Thymus (tissue), 11 donors: ENCODE data around the gene PRKCZ. TPM values are rescaled to one million over a fixed set of nuclear protein-coding genes. Genes with fewer than 3 reads are reported as not detected.

Source experiments
- DNase-seq, 9 donors: peaks; one replicate each; pipeline ENCODE4 v3.0.0-alpha.2; 2013; ENCODE audit warnings: low spot score in 9 of 9, low read depth in 6 of 9, missing footprints in 1 of 9
- H3K27ac ChIP-seq, 2 donors: one replicate each; pipeline ENCODE4 v1.5.1; 2013; ENCODE audit warnings: control low read depth in 1 of 2, low read depth in 1 of 2, low read length in 1 of 2, mild to moderate bottlenecking in 1 of 2, moderate library complexity in 1 of 2
- H3K27me3 ChIP-seq, 2 donors: one replicate each; pipeline ENCODE4 v1.5.1; 2013; ENCODE audit warnings: low read length in 1 of 2; ENCODE audit not compliant: control insufficient read depth in 2 of 2, insufficient read depth in 1 of 2
- H3K36me3 ChIP-seq, 2 donors: one replicate each; pipeline ENCODE4 v1.5.1; 2013; ENCODE audit warnings: low read length in 1 of 2, mild to moderate bottlenecking in 1 of 2, moderate library complexity in 1 of 2; ENCODE audit not compliant: control insufficient read depth in 2 of 2, insufficient read depth in 2 of 2
- H3K4me1 ChIP-seq, 2 donors: one replicate each; pipeline ENCODE4 v1.5.1; 2013; ENCODE audit warnings: low read length in 2 of 2; ENCODE audit not compliant: control insufficient read depth in 2 of 2, insufficient read depth in 2 of 2
- H3K4me3 ChIP-seq, 2 donors: one replicate each; pipeline ENCODE4 v1.5.1; 2013; ENCODE audit warnings: low read length in 2 of 2, control low read depth in 1 of 2, mild to moderate bottlenecking in 1 of 2
- H3K9me3 ChIP-seq, 2 donors: one replicate each; pipeline ENCODE4 v1.5.1; 2013; ENCODE audit warnings: low read length in 1 of 2, mild to moderate bottlenecking in 1 of 2; ENCODE audit not compliant: control insufficient read depth in 2 of 2, insufficient read depth in 1 of 2
- WGBS: extraction: QIAGEN DNeasy Blood & Tissue Kit; methylation state at CpG from one replicate; pipeline ENCODE4 v1.1.7; 2013; 5-methylcytosine and 5-hydroxymethylcytosine counted together
- polyA plus RNA-seq: library from polyadenylated mRNA; stranded (reverse); fragments of 200-250 nt; gene quantifications from one replicate; pipeline ENCODE4 v1.2.3, GENCODE V29; 2013
- total RNA-seq: library from RNA; stranded (reverse); fragments of 120-200 nt; gene quantifications from one replicate; pipeline ENCODE4 v1.2.4, GENCODE V29; 2013
- donor health status: healthy.

Gene PRKCZ
- total and polyA plus RNA-seq, 2 donors, result 7.6 to 30.6 TPM

GRCh38 chr1:2067981-2068380, 17.8 kb downstream of the PRKCZ start:
- WGBS, result 97% methylated on average over 17 of the region's 17 CpGs
- Histone ChIP-seq H3K27me3 (no peaks in the 10 kb centered on the region), H3K36me3 (peaks cover 0 to 2% of the 10 kb centered on the region in 2 donors), H3K9me3 (no peaks in the 10 kb centered on the region), H3K4me3 (no peak overlapping the region), H3K27ac (no peak overlapping the region), H3K4me1 (no peaks in the 10 kb centered on the region)
- DNase-seq, result no peak

- H3K9me3 ChIP-seq, result no peaks in the 10 kb centered on the region
- peaks cover 0 to 2% of the 10 kb centered on the region in 2 donors for H3K36me3 ChIP-seq
- H3K4me3 ChIP-seq, result no peak overlapping the region
- no peaks in the 10 kb centered on the region for H3K4me1 ChIP-seq
- DNase-seq, result no peak
- H3K27me3 ChIP-seq, result no peaks in the 10 kb centered on the region
- H3K27ac ChIP-seq, result no peak overlapping the region
- WGBS, result 99% methylated on average over 19 of the region's 19 CpGs
Observed at GRCh38 chr1:2068951-2069350, 18.7 kb downstream of the PRKCZ start.

- no peaks in the 10 kb centered on the region for H3K4me1 ChIP-seq
- no peaks in the 10 kb centered on the region for H3K27me3 ChIP-seq
- no peak for DNase-seq
- WGBS, result 95% methylated on average over 11 of the region's 11 CpGs
- peaks cover 0 to 2% of the 10 kb centered on the region in 2 donors for H3K36me3 ChIP-seq
- no peak overlapping the region for H3K4me3 ChIP-seq
- H3K9me3 ChIP-seq, result no peaks in the 10 kb centered on the region
- H3K27ac ChIP-seq, result no peak overlapping the region
Observed at GRCh38 chr1:2070016-2070415, 19.8 kb downstream of the PRKCZ start.

GRCh38 chr1:2070800-2071530, 20.8 kb downstream of the PRKCZ start:
- DNase-seq, result no peak
- H3K4me3 ChIP-seq, result no peak overlapping the region
- H3K27me3 ChIP-seq, result no peaks in the 10 kb centered on the region
- peaks cover 0 to 2% of the 10 kb centered on the region in 2 donors for H3K36me3 ChIP-seq
- H3K4me1 ChIP-seq, result no peaks in the 10 kb centered on the region
- 93% methylated on average over 36 of the region's 36 CpGs for WGBS
- no peaks in the 10 kb centered on the region for H3K9me3 ChIP-seq
- H3K27ac ChIP-seq, result no peak overlapping the region

GRCh38 chr1:2072109-2072806, 22.0 kb downstream of the PRKCZ start:
- no peak overlapping the region for H3K27ac ChIP-seq
- 88% methylated on average over 25 of the region's 25 CpGs for WGBS
- H3K4me3 ChIP-seq, result no peak overlapping the region
- H3K36me3 ChIP-seq, result peaks cover 0 to 2% of the 10 kb centered on the region in 2 donors
- H3K9me3 ChIP-seq, result peaks cover 0 to 6% of the 10 kb centered on the region in 2 donors
- no peak for DNase-seq
- no peaks in the 10 kb centered on the region for H3K27me3 ChIP-seq
- H3K4me1 ChIP-seq, result no peaks in the 10 kb centered on the region

DNA sequence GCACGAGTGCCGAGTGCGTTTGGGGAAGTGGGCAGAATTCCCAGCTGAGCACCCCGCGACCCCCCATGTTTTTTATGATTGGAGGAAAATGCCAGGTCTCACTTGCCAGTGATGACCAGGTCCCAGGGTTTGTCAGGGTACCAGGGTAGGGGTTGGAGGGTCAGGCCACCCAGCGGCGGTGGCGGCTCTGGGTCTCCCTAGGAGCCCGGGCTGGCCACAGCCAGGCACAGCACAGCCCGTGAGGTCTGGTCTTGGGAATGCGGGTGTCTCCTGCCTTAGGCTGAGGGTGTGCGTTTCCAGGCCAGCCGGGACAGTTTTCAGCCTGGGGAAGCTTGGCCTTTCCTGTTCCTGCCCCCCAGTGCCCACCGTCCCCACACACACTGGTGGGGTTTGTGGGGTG, 22.7 kb downstream of the PRKCZ start:
- Histone ChIP-seq H3K9me3 (peaks cover 0 to 8% of the 10 kb centered on the region in 2 donors), H3K27me3 (no peaks in the 10 kb centered on the region), H3K36me3 (peaks cover 0 to 2% of the 10 kb centered on the region in 2 donors), H3K27ac (no peak overlapping the region), H3K4me1 (no peaks in the 10 kb centered on the region), H3K4me3 (no peak overlapping the region)
- DNase-seq, result no peak
- 96% methylated on average over 14 of the region's 14 CpGs for WGBS

- no peak for DNase-seq
- peaks cover 0 to 15% of the 10 kb centered on the region in 2 donors for H3K9me3 ChIP-seq
- H3K36me3 ChIP-seq, result no peaks in the 10 kb centered on the region
- H3K4me3 ChIP-seq, result no peak overlapping the region
- no peaks in the 10 kb centered on the region for H3K4me1 ChIP-seq
- H3K27ac ChIP-seq, result no peak overlapping the region
- WGBS, result 95% methylated on average over 59 of the region's 59 CpGs
- H3K27me3 ChIP-seq, result no peaks in the 10 kb centered on the region
Observed at GRCh38 chr1:2073382-2074230, 23.4 kb downstream of the PRKCZ start.

DNA sequence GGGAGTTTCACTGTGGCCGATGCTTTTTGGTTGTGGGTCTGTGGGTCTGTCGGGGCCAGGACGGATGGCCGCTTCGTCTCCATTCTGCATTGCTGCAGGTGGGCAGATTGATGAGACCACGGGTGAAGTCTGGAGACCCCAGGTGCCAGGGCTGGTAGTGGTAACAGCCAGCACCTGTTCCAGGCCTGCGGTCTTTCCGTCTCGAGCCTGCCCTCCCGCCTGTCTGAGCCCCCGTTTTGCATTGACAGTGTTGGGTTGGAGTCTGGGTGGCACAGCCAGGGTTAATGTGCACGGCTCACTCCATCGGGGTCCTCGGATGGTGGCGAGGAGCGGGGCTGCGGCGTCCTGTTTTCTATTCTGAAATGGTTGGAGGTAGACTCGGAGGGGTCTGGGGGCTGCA, 24.2 kb downstream of the PRKCZ start:
- WGBS, result 90% methylated on average over 19 of the region's 19 CpGs
- no peaks in the 10 kb centered on the region for H3K36me3 ChIP-seq
- H3K9me3 ChIP-seq, result peaks cover 3 to 22% of the 10 kb centered on the region in 2 donors
- no peaks in the 10 kb centered on the region for H3K4me1 ChIP-seq
- H3K27me3 ChIP-seq, result no peaks in the 10 kb centered on the region
- no peak overlapping the region for H3K27ac ChIP-seq
- DNase-seq, result no peak
- H3K4me3 ChIP-seq, result no peak overlapping the region
